Neural progenitor cell (in vitro differentiated cells): ENCODE results near the gene EIF4G3.

Experiments
- CTCF ChIP-seq: fragments of 200-600 bp; sonication (generic); IDR thresholded peaks from 2 replicates; pipeline ENCODE4 v1.5.1; 2017; ENCODE audit warnings: antibody characterized with exemption, mild to moderate bottlenecking
- EZH2 ChIP-seq: fragments of 200-600 bp; sonication (generic); IDR thresholded peaks from 2 replicates; pipeline ENCODE4 v1.6.1; 2017; ENCODE audit warnings: antibody characterized with exemption, mild to moderate bottlenecking, moderate library complexity

GRCh38 chr1:21084111-21084810, 92.4 kb downstream of the EIF4G3 start:
- TF ChIP-seq CTCF (no peak), EZH2 (no peak)
